ENCODE results near the gene GID8. TPM values are rescaled to one million over a fixed set of nuclear protein-coding genes. Genes with fewer than 3 reads are reported as not detected.

GID8 gene
- polyA plus RNA-seq, 1 experiment, result 23.4 TPM

- POLR2A ChIA-PET, result interaction anchor here (0.5 to 1.9 kb wide), 3 partner anchors 16 to 302 kb away, joined by 3 to 10 read pairs (median 7); partner anchors contain the start of gene GID8
- Histone ChIP-seq H3K27me3 (ENCODE audit: control insufficient read depth, insufficient read depth, low read length) (no peaks in the 10 kb centered on the region), H3K4me3 (ENCODE audit: low read depth, low read length) (peak overlapping the region; percentile 55), H3K36me3 (ENCODE audit: control insufficient read depth, insufficient read depth, low read length) (peaks cover 23% of the 10 kb centered on the region)
- TF ChIP-seq CTCF (IDR thresholded peaks at IDR 0.05; ENCODE audit: insufficient read depth, low read depth, low read length), result no peak
- CTCF ChIA-PET, result interaction anchor here (0.8 to 3.3 kb wide), 12 partner anchors 10 to 258 kb away, joined by 3 to 13 read pairs (median 4); no protein-coding TSS in a partner anchor
- no peak for DNase-seq (ENCODE audit: low read depth)
Observed at GRCh38 chr20:62953839-62954703, 16.1 kb downstream of the GID8 start.

- Histone ChIP-seq H3K27me3 (ENCODE audit: control insufficient read depth, insufficient read depth, low read length) (no peaks in the 10 kb centered on the region), H3K4me3 (ENCODE audit: low read depth, low read length) (no peak overlapping the region), H3K36me3 (ENCODE audit: control insufficient read depth, insufficient read depth, low read length) (peaks cover 25% of the 10 kb centered on the region)
- DNase-seq (ENCODE audit: low read depth), result no peak
- no peak for TF ChIP-seq CTCF (IDR thresholded peaks at IDR 0.05; ENCODE audit: insufficient read depth, low read depth, low read length)
- POLR2A ChIA-PET, result no interaction called here
- CTCF ChIA-PET, result interaction anchor here (1.3 to 2.5 kb wide), 2 partner anchors 52 to 53 kb away, joined by 4 to 7 read pairs; no protein-coding TSS in a partner anchor
Observed at GRCh38 chr20:62955519-62956386, 17.8 kb downstream of the GID8 start.

GRCh38 chr20:62956387-62957135, 18.6 kb downstream of the GID8 start:
- ChIA-PET POLR2A (no interaction called here), CTCF (interaction anchor here (2.5 kb wide), 1 partner anchor 53 kb away, joined by 7 read pairs; no protein-coding TSS in a partner anchor)
- Histone ChIP-seq H3K27me3 (ENCODE audit: control insufficient read depth, insufficient read depth, low read length) (no peaks in the 10 kb centered on the region), H3K36me3 (ENCODE audit: control insufficient read depth, insufficient read depth, low read length) (peaks cover 25% of the 10 kb centered on the region), H3K4me3 (ENCODE audit: low read depth, low read length) (no peak overlapping the region)
- TF ChIP-seq CTCF (IDR thresholded peaks at IDR 0.05; ENCODE audit: insufficient read depth, low read depth, low read length), result no peak
- no peak for DNase-seq (ENCODE audit: low read depth)

GRCh38 chr20:62957136-62958117, 19.5 kb downstream of the GID8 start:
- Histone ChIP-seq H3K27me3 (ENCODE audit: control insufficient read depth, insufficient read depth, low read length) (no peaks in the 10 kb centered on the region), H3K36me3 (ENCODE audit: control insufficient read depth, insufficient read depth, low read length) (peaks cover 27% of the 10 kb centered on the region), H3K4me3 (ENCODE audit: low read depth, low read length) (no peak overlapping the region)
- DNase-seq (ENCODE audit: low read depth), result no peak
- no peak for TF ChIP-seq CTCF (IDR thresholded peaks at IDR 0.05; ENCODE audit: insufficient read depth, low read depth, low read length)
- CTCF ChIA-PET, result interaction anchor here (2.5 kb wide), 1 partner anchor 52 kb away, joined by 7 read pairs; no protein-coding TSS in a partner anchor
- POLR2A ChIA-PET, result no interaction called here

All from BJ (cell line).